ENCODE data around the gene UTS2. TPM values are rescaled to one million over a fixed set of nuclear protein-coding genes. Genes with fewer than 3 reads are reported as not detected.

UTS2 gene
- total and polyA plus RNA-seq, 12 donors, result 0.65 to 54.3 (median 6.7) TPM; not detected in 6

- Histone ChIP-seq H3K9me3 (replicated peaks in 1 of 3) (no peaks in the 10 kb centered on the region), H3K27ac (no peak overlapping the region), H3K4me3 (no peak overlapping the region), H3K36me3 (replicated peaks in 1 of 2) (no peaks in the 10 kb centered on the region), H3K27me3 (no peaks in the 10 kb centered on the region), H3K4me1 (replicated peaks in 1 of 2) (no peaks in the 10 kb centered on the region)
- WGBS, 4 donors, result 89 to 92% (median 91%) methylated on average over 17 of the region's 17 CpGs
- TF ChIP-seq CTCF (IDR thresholded peaks at IDR 0.05), result no peak
- TF ChIP-seq POLR2A (IDR thresholded peaks at IDR 0.05), result no peak
- intact Hi-C loops (cut with DNase I), result no loop called here
- no peak for DNase-seq
Observed at GRCh38 chr1:7862211-7863060, 9.6 kb upstream of the UTS2 start.

- no peaks in the 10 kb centered on the region for H3K9me3 ChIP-seq (replicated peaks in 1 of 3)
- no peak overlapping the region for H3K27ac ChIP-seq
- H3K4me1 ChIP-seq (replicated peaks in 1 of 2), result no peaks in the 10 kb centered on the region
- DNase-seq, result no peak
- no peak for TF ChIP-seq CTCF (IDR thresholded peaks at IDR 0.05)
- no peak for TF ChIP-seq POLR2A (IDR thresholded peaks at IDR 0.05)
- H3K4me3 ChIP-seq, result no peak overlapping the region
- H3K36me3 ChIP-seq (replicated peaks in 1 of 2), result no peaks in the 10 kb centered on the region
- intact Hi-C loops (cut with DNase I), result no loop called here
- H3K27me3 ChIP-seq, result no peaks in the 10 kb centered on the region
- 89 to 97% (median 95%) methylated on average over 14 to 15 of the region's 15 CpGs for WGBS, 4 donors
Observed at GRCh38 chr1:7861452-7861851, 8.6 kb upstream of the UTS2 start.

GRCh38 chr1:7860130-7860529 lies 7.3 kb upstream of the UTS2 start:
- 84 to 91% (median 88%) methylated on average over 9 of the region's 9 CpGs for WGBS, 4 donors
- no peak for DNase-seq
- H3K36me3 ChIP-seq (replicated peaks in 1 of 2), result no peaks in the 10 kb centered on the region
- H3K27me3 ChIP-seq, result no peaks in the 10 kb centered on the region
- no peak overlapping the region for H3K27ac ChIP-seq
- intact Hi-C loops (cut with DNase I), result no loop called here
- no peaks in the 10 kb centered on the region for H3K4me1 ChIP-seq (replicated peaks in 1 of 2)
- no peaks in the 10 kb centered on the region for H3K9me3 ChIP-seq (replicated peaks in 1 of 3)
- no peak overlapping the region for H3K4me3 ChIP-seq
- TF ChIP-seq CTCF (IDR thresholded peaks at IDR 0.05) (no peak), POLR2A (IDR thresholded peaks at IDR 0.05) (no peak)

- Histone ChIP-seq H3K27ac (no peak overlapping the region), H3K4me3 (no peak overlapping the region), H3K4me1 (replicated peaks in 1 of 2) (no peaks in the 10 kb centered on the region), H3K36me3 (replicated peaks in 1 of 2) (no peaks in the 10 kb centered on the region), H3K27me3 (no peaks in the 10 kb centered on the region), H3K9me3 (replicated peaks in 1 of 3) (no peaks in the 10 kb centered on the region)
- no peak for DNase-seq
- 85 to 90% (median 87%) methylated on average over 7 of the region's 7 CpGs for WGBS, 4 donors
- no peak for TF ChIP-seq POLR2A (IDR thresholded peaks at IDR 0.05)
- no peak for TF ChIP-seq CTCF (IDR thresholded peaks at IDR 0.05)
- intact Hi-C loops (cut with DNase I), result no loop called here
Observed at GRCh38 chr1:7859406-7859805, 6.5 kb upstream of the UTS2 start.

All from adrenal gland (tissue), 12 donors.